HCT116 (cell line): ENCODE results near the gene CSF1R. TPM values are rescaled to one million over a fixed set of nuclear protein-coding genes. Genes with fewer than 3 reads are reported as not detected.
"Not testable (repeated sequence)": the region's sequence is repeated elsewhere in the genome, so short reads cannot be mapped to it uniquely, and the experiment has no call there.

Experiments used
- ATAC-seq: fragments of 200-7000 bp; cut with Tn5 transposase; 2 replicates; pipeline ENCODE4 v1.9.1; 2020; ENCODE audit warnings: mild to moderate bottlenecking, moderate library complexity
- BruUV-seq: library from RNA; stranded (reverse); fragments of 400-500 nt; replicated peaks from 2 replicates; lab custom pipeline; 2021; lab: Mats Ljungman, UMichigan
- CTCF ChIA-PET: fragments of 300-600 bp; sonication (Branson Sonifier 250); formaldehyde crosslinking; loops from one replicate; lab custom pipeline; 2021; ENCODE audit warnings: antibody characterized with exemption; lab: Charles Lee
- POLR2A ChIA-PET: fragments of 300-600, 350-600 bp; sonication (Branson Sonifier 250); formaldehyde crosslinking; loops from one replicate; lab custom pipeline; 2021; ENCODE audit warnings: antibody characterized with exemption; lab: Charles Lee
- RAD21 ChIA-PET, 2 experiments: fragments of 300-600 bp; sonication (Branson Sonifier 250); formaldehyde crosslinking; loops; one replicate each; lab custom pipeline; 2023; ENCODE audit warnings: low total read pairs in 2 of 2; ENCODE audit not compliant: uncharacterized antibody in 2 of 2, unreplicated experiment in 2 of 2, low non-redundant PET in 1 of 2; lab: Charles Lee
- DNase-seq: peaks from one replicate; pipeline ENCODE4 v3.0.0-alpha.2; 2010; ENCODE audit warnings: low read depth, low spot score
- H2AFZ ChIP-seq: fragments of 200-600 bp; shearing (Covaris generic), sonication (generic); 2 replicates; pipeline ENCODE4 v1.6.1; 2017; ENCODE audit warnings: low read depth, mixed run types, mixed read lengths, antibody characterized with exemption, low read length; ENCODE audit not compliant: poor library complexity, severe bottlenecking
- H3K27ac ChIP-seq: 2 replicates; pipeline ENCODE4 v1.5.1; 2012; ENCODE audit warnings: low read depth, low read length
- H3K27me3 ChIP-seq: fragments of 200-600 bp; sonication (generic); 2 replicates; pipeline ENCODE4 v1.6.1; 2016; ENCODE audit warnings: mixed run types, low read length, mixed read lengths; ENCODE audit not compliant: insufficient read depth
- H3K36me3 ChIP-seq, 2 experiments: fragments of 200-500 bp in 1 of 2; fragments of 200-600 bp in 1 of 2; sonication (Bioruptor generic) in 1 of 2; sonication (generic) in 1 of 2; 2 replicates each; pipeline versions ENCODE4 v1.5.1 to v1.6.1; 2014 to 2016; ENCODE audit warnings: low read length in 2 of 2, inconsistent platforms in 1 of 2, mixed read lengths in 1 of 2, mixed run types in 1 of 2; ENCODE audit not compliant: insufficient read depth in 2 of 2, control insufficient read depth in 1 of 2
- H3K4me1 ChIP-seq, 2 experiments: fragments of 200-600 bp in 1 of 2; sonication (generic) in 1 of 2; 2 replicates each; pipeline versions ENCODE4 v1.5.1 to v1.6.1; 2012 to 2017; ENCODE audit warnings: low read length in 2 of 2, inconsistent platforms in 1 of 2, mild to moderate bottlenecking in 1 of 2, mixed read lengths in 1 of 2, mixed run types in 1 of 2, moderate library complexity in 1 of 2; ENCODE audit not compliant: insufficient read depth in 2 of 2, control insufficient read depth in 1 of 2
- H3K4me2 ChIP-seq: fragments of 200-600 bp; sonication (generic); 2 replicates; pipeline ENCODE4 v1.6.1; 2017; ENCODE audit warnings: mixed run types, low read length, mixed read lengths
- H3K4me3 ChIP-seq, 2 experiments: fragments of 200-600 bp in 1 of 2; sonication (generic) in 1 of 2; replicated peaks in 1 of 2; 2 replicates each; pipeline ENCODE4 v1.5.1; 2011 to 2016; ENCODE audit warnings: low read length in 2 of 2, control low read depth in 1 of 2, low read depth in 1 of 2, mild to moderate bottlenecking in 1 of 2, mixed read lengths in 1 of 2, mixed run types in 1 of 2
- H3K79me2 ChIP-seq: fragments of 200-600 bp; sonication (generic); 2 replicates; pipeline ENCODE4 v1.6.1; 2017; ENCODE audit warnings: mild to moderate bottlenecking, mixed run types, low read length, moderate library complexity, mixed read lengths; ENCODE audit not compliant: insufficient read depth
- H3K9ac ChIP-seq: fragments of 200-600 bp; sonication (generic); 2 replicates; pipeline ENCODE4 v1.6.1; 2016; ENCODE audit warnings: low read length, mixed read lengths
- H3K9me2 ChIP-seq: fragments of 200-600 bp; sonication (generic), shearing (Covaris generic); 2 replicates; pipeline ENCODE4 v1.6.1; 2017; ENCODE audit warnings: mixed run types, mild to moderate bottlenecking, moderate library complexity; ENCODE audit not compliant: insufficient read depth
- H3K9me3 ChIP-seq, 2 experiments: fragments of 200-500 bp in 1 of 2; fragments of 200-600 bp in 1 of 2; sonication (Bioruptor generic) in 1 of 2; sonication (generic) in 1 of 2; 2 replicates each; pipeline ENCODE4 v1.6.1; 2014 to 2017; ENCODE audit warnings: low read length in 2 of 2, mixed read lengths in 2 of 2, inconsistent platforms in 1 of 2, low read depth in 1 of 2, mild to moderate bottlenecking in 1 of 2, mixed run types in 1 of 2, moderate library complexity in 1 of 2; ENCODE audit not compliant: control insufficient read depth in 1 of 2, insufficient read depth in 1 of 2
- H4K20me1 ChIP-seq: fragments of 200-600 bp; sonication (generic), shearing (Covaris generic); 2 replicates; pipeline ENCODE4 v1.6.1; 2017; ENCODE audit warnings: mixed run types, mild to moderate bottlenecking, moderate library complexity; ENCODE audit not compliant: insufficient read depth
- CBX3 ChIP-seq: IDR thresholded peaks from 2 replicates; pipeline ENCODE4 v1.6.1; 2012; ENCODE audit warnings: low read depth
- EGR1 ChIP-seq: IDR thresholded peaks from 2 replicates; pipeline ENCODE4 v1.6.1; 2012; ENCODE audit warnings: low read depth
- EZH2 ChIP-seq: fragments of 200-600 bp; sonication (generic); IDR thresholded peaks from 2 replicates; pipeline ENCODE4 v1.6.1; 2017; ENCODE audit warnings: antibody characterized with exemption, mixed run types
- FOSL1 ChIP-seq: IDR thresholded peaks from 2 replicates; pipeline ENCODE4 v1.6.1; 2012; ENCODE audit warnings: low read depth
- JUND ChIP-seq: IDR thresholded peaks from 2 replicates; pipeline ENCODE4 v1.6.1; 2012
- POLR2AphosphoS5 ChIP-seq: IDR thresholded peaks from 2 replicates; pipeline ENCODE4 v1.6.1; 2011; ENCODE audit warnings: mild to moderate bottlenecking, low read depth, low read length, moderate library complexity
- SP1 ChIP-seq: IDR thresholded peaks from 2 replicates; pipeline ENCODE4 v1.6.1; 2012; ENCODE audit warnings: low read depth
- YY1 ChIP-seq: IDR thresholded peaks from 2 replicates; pipeline ENCODE4 v1.6.1; 2011; ENCODE audit warnings: low read length, low read depth, moderate library complexity, mild to moderate bottlenecking; ENCODE audit not compliant: insufficient replicate concordance; ENCODE audit errors: extremely low read depth
- intact Hi-C: fragments of 100-400 bp; cut with micrococcal nuclease; formaldehyde crosslinking; loops from 2 replicates; pipeline ENCODE4 v1.10.0; 2022
- total RNA-seq: library from RNA; stranded (reverse); gene quantifications from one replicate; pipeline ENCODE4 v1.2.1, GENCODE V29; 2021; ENCODE audit not compliant: unreplicated experiment
- TF ChIP-seq, protein P1 (sequence below): IDR thresholded peaks from 2 replicates; pipeline ENCODE4 v1.6.1; 2012
- TF ChIP-seq, protein P2 (sequence below): IDR thresholded peaks from 2 replicates; pipeline ENCODE4 v1.6.1; 2012

CSF1R gene
- total RNA-seq, 1 experiment from 2014 or later = 0.17 TPM

DNA sequence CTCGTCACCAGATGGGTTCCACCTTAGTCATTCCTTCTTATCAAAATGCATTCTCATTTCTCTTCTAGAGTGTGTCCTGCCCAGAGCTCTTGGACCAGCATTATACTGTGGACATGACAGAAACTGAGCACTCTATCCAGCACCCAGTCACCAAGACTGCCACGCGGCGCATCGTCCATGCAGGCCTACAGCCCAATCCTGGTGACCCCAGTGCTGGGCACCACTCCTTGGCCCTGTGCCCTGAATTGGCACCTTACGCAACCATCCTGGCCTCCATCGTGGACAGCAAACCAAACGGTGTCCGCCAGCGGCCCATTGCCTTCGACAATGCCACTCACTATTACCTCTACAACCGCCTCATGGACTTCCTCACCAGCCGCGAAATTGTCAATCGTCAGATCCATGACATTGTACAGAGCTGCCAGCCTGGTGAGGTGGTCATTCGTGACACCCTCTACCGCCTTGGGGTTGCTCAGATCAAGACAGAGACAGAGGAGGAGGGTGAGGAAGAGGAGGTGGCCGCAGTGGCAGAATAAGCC is 34.6 kb downstream of the CSF1R start:
- H3K9me3 ChIP-seq = no peaks in the 10 kb centered on the region
- no TSS peak for BruUV-seq
- no peak overlapping the region for H3K4me3 ChIP-seq
- ATAC-seq = no peak
- H3K9me2 ChIP-seq = no peaks in the 10 kb centered on the region
- H3K79me2 ChIP-seq = no peaks in the 10 kb centered on the region
- H3K27ac ChIP-seq = no peak overlapping the region
- peaks cover 36 to 46% of the 10 kb centered on the region in 2 experiments; a peak in 3 of 4 replicates for H3K36me3 ChIP-seq
- H3K9ac ChIP-seq = no peak overlapping the region
- CTCF ChIA-PET = no interaction called here
- H3K4me2 ChIP-seq = no peak overlapping the region
- H2AFZ ChIP-seq = no peak overlapping the region
- intact Hi-C loops = no loop called here
- DNase-seq = no peak
- RAD21 ChIA-PET = no interaction called here
- TF ChIP-seq EZH2 = no peak
- no peak for TF ChIP-seq SP1
- no peak for TF ChIP-seq CBX3
- TF ChIP-seq POLR2AphosphoS5 = no peak
- TF ChIP-seq, protein P1, sequence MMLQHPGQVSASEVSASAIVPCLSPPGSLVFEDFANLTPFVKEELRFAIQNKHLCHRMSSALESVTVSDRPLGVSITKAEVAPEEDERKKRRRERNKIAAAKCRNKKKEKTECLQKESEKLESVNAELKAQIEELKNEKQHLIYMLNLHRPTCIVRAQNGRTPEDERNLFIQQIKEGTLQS = no peak
- TF ChIP-seq, all 23 proteins: peak for 0
- no peaks in the 10 kb centered on the region for H3K27me3 ChIP-seq
- peaks cover 0 to 34% of the 10 kb centered on the region in 2 experiments; a peak in 2 of 4 replicates for H3K4me1 ChIP-seq
- H4K20me1 ChIP-seq = no peaks in the 10 kb centered on the region
- POLR2A ChIA-PET = no interaction called here

DNA sequence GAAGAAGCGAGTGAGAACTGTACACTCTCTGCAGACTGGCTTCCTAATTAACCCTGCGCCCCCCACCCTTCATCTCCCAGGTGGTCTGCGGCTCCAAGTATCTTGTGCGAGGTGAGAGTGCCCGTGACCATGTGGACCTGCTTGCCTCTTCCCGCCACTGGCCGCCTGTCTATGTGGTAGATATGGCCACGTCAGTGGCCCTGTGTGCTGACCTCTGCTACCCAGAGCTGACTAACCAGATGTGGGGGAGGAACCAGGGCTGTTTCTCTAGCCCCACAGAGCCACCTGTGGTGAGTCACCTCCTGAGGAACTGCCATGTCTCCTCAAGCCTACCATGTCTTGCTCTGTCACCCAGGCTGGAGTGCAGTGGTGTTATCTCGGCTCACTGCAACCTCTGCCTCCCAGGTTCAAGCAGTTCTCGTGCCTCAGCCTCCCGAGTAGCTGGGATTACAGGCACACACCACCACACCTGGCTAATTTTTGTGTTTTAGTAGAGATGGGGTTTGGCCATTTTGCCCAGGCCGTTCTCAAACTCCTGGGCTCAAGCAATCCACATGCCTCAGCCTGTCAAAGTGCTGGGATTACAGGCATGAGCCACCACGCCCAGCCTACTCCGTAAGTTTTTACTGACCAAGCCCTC is 36.1 kb downstream of the CSF1R start:
- Histone ChIP-seq H3K9ac (peak overlapping the region; percentile 3; the same call in 1 of the 2 replicates), H3K4me1 (peaks cover 0 to 34% of the 10 kb centered on the region in 2 experiments; a peak in 2 of 4 replicates), H3K4me2 (peak overlapping the region; percentile 42), H3K36me3 (peaks cover 46 to 55% of the 10 kb centered on the region in 2 experiments; a peak in 3 of 4 replicates)
- ATAC-seq = peak; percentile 85
- H3K79me2 ChIP-seq, H3K27ac ChIP-seq, intact Hi-C loops, H4K20me1 ChIP-seq, BruUV-seq, POLR2A ChIA-PET, H3K9me3 ChIP-seq, H3K9me2 ChIP-seq, H3K27me3 ChIP-seq, CTCF ChIA-PET, H2AFZ ChIP-seq, H3K4me3 ChIP-seq, RAD21 ChIA-PET: not testable (repeated sequence)
- TF ChIP-seq JUND (peak; percentile 75), EGR1 (peak; percentile 79), CBX3 (0 out of 2 replicates have a peak, but pooled peaks have one; percentile 31), YY1 (peak; percentile 17), POLR2AphosphoS5 (peak; percentile 22; the same call in 1 of the 2 replicates), FOSL1 (peak; percentile 75), SP1 (peak; percentile 28; the same call in 1 of the 2 replicates)
- TF ChIP-seq, protein P2, sequence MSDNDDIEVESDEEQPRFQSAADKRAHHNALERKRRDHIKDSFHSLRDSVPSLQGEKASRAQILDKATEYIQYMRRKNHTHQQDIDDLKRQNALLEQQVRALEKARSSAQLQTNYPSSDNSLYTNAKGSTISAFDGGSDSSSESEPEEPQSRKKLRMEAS = peak; percentile 91
- DNase-seq = peak; percentile 63
